Activated CD8-positive, alpha-beta memory T cell treated with anti-CD3 and anti-CD28 coated beads, Interleukin-2, amount 10 ng/mL, durations not matched to agents 7 days and 5 days (primary cell): ENCODE data around the gene GLI1. TPM values are rescaled to one million over a fixed set of nuclear protein-coding genes. Genes with fewer than 3 reads are reported as not detected.
A peak's percentile ranks its signal among the peaks of the same experiment; 100 is the strongest.
"Not testable (repeated sequence)": the region's sequence is repeated elsewhere in the genome, so short reads cannot be mapped to it uniquely, and the experiment has no call there.

Experiments used
- ATAC-seq: fragments of 150-1000 bp; cut with Tn5 transposase; one replicate; pipeline ENCODE4 v1.10.0; 2021; ENCODE audit warnings: moderate library complexity
- CTCF ChIA-PET: fragments of 350-600 bp; sonication (Branson Sonifier 250); formaldehyde crosslinking; loops from one replicate; lab custom pipeline; 2021; ENCODE audit warnings: antibody characterized with exemption; lab: Charles Lee
- DNase-seq: peaks from one replicate; pipeline ENCODE4 v3.0.0-alpha.2; 2020
- H3K27ac Mint-ChIP-seq: one replicate; pipeline ENCODE4 v1.8.0; 2021; ENCODE audit warnings: mild to moderate bottlenecking, mixed read lengths
- H3K27me3 Mint-ChIP-seq: one replicate; pipeline ENCODE4 v1.8.0; 2021; ENCODE audit warnings: mixed read lengths
- H3K36me3 Mint-ChIP-seq: one replicate; pipeline ENCODE4 v1.8.0; 2021; ENCODE audit warnings: mild to moderate bottlenecking, mixed read lengths
- H3K4me1 Mint-ChIP-seq: one replicate; pipeline ENCODE4 v1.8.0; 2021; ENCODE audit warnings: mixed read lengths
- H3K4me3 Mint-ChIP-seq: one replicate; pipeline ENCODE4 v1.8.0; 2021; ENCODE audit warnings: mild to moderate bottlenecking, moderate library complexity, mixed read lengths
- H3K9me3 Mint-ChIP-seq: one replicate; pipeline ENCODE4 v1.8.0; 2022; ENCODE audit warnings: low read depth, mixed read lengths
- total RNA-seq, 2 experiments: library from RNA; stranded (reverse); gene quantifications; one replicate each; pipeline ENCODE4 v1.2.3, GENCODE V29; 2021

GLI1 gene
- total RNA-seq, 2 experiments from 2014 or later, result 0.52 to 0.53 TPM

DNA sequence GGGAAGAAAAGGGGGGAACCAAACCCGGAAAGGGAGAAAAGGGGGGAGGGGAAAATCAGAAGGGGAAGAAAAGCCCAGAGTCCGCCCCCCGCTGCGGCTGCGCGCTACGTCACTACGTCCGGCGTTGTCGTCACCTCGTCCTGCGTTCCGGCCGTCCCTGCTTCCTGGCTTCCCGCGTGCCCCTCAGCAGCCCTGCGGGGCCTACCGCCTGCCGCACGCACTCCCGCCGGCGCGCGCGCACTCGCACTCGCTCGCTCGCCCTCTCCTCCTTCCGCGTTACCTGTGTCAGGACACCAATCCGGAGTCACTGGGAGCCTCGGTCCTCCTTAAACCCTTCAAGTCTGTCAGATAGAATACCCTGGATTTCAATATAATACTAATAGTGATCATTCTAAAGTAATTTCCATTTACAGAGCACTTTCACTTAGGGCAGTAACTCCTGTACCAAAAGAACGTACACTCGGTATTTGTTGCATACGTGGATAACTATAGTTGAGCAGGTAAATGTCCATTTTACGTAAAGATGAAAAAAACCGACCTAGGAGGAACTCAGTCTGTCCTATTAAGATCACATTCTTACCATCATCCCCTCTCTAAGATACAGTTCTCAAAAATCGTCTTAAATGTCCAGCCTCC lies 28.5 kb upstream of the GLI1 start, which contains the start of gene R3HDM2:
Gene R3HDM2, minus strand, starts transcription at position 113 of the 636 bp plus-strand sequence. CDS start 120,615 bp downstream, outside the sequence.
- H3K9me3 Mint-ChIP-seq, result no peaks in the 10 kb centered on the region
- DNase-seq (peak; percentile 97), ATAC-seq (peak; percentile 94)
- H3K4me3 Mint-ChIP-seq, result peak within 1 kb of the TSS; percentile 89
- peaks cover 16% of the 10 kb centered on the region for H3K36me3 Mint-ChIP-seq
- peaks cover 43% of the 10 kb centered on the region for H3K4me1 Mint-ChIP-seq
- H3K27ac Mint-ChIP-seq, result peak within 1 kb of the TSS; percentile 98
- CTCF ChIA-PET, result interaction anchor here (1.1 to 6.7 kb wide), 4 partner anchors 12 to 27 kb away, joined by 5 to 40 read pairs (median 8); partner anchors contain the start of genes GLI1 and INHBE
- H3K27me3 Mint-ChIP-seq, result no peaks in the 10 kb centered on the region

DNA sequence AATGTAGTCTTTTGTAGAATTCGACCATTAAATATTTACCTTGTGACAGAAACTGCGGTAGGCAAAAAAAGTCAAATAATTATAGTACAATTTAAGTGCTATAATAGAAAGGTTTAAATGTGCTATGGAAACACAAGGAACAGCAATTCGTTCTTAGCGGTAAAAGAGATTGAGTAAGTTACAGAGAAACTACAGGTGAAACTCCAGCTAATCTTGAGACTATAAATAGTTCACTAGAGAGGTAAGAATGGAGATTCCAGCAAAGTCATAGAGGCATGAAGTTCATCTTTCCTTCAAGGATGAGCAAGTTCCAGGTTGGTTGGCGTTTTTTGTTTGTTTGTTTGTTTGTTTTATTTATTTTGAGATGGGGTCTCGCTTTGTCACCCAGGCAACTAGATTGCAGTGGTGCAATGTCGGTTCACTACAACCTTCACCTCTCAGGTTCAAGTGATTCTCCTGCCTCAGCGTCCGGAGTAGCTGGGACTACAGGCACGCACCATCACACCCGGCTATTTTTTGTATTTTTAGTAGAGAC lies 27.9 kb upstream of the GLI1 start:
- DNase-seq (no peak), ATAC-seq (no peak)
- Mint-ChIP-seq H3K36me3 (peaks cover 10% of the 10 kb centered on the region), H3K9me3 (no peaks in the 10 kb centered on the region), H3K27me3 (no peaks in the 10 kb centered on the region), H3K27ac (peak overlapping the region; percentile 98), H3K4me1 (peaks cover 40% of the 10 kb centered on the region), H3K4me3 (peak overlapping the region; percentile 89)
- CTCF ChIA-PET, result interaction anchor here (1.0 to 6.7 kb wide), 5 partner anchors 19 to 30 kb away, joined by 5 to 40 read pairs (median 6); partner anchors contain the start of genes GLI1 and INHBE

DNA sequence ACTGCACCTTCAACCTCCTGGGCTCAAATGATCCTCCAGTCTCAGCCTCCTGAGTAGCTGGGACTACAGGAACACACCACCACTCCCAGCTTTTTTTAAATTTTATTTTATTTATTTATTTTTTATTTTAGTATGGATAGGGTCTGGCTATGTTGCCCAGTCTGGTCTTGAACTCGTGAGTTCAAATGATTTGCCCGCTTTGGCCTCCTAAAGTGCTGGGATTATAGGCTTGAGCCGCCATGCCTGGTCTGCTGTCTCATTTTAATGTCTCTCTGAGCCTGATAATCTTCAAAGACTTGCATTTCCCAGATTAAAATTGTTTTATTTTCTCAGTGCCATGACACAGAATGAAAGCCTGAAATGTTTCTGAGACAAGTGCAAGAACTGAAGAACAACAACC lies 26.2 kb upstream of the GLI1 start:
- no peak overlapping the region for H3K27ac Mint-ChIP-seq
- peaks cover 37% of the 10 kb centered on the region for H3K4me1 Mint-ChIP-seq
- CTCF ChIA-PET, result interaction anchor here (1.0 to 6.7 kb wide), 7 partner anchors 11 to 204 kb away, joined by 3 to 40 read pairs (median 5); partner anchors contain the start of genes GLI1, INHBE and SHMT2
- H3K36me3 Mint-ChIP-seq, result peaks cover 5% of the 10 kb centered on the region
- no peaks in the 10 kb centered on the region for H3K27me3 Mint-ChIP-seq
- no peaks in the 10 kb centered on the region for H3K9me3 Mint-ChIP-seq
- DNase-seq (no peak), ATAC-seq (no peak)
- no peak overlapping the region for H3K4me3 Mint-ChIP-seq

- CTCF ChIA-PET, result interaction anchor here (0.7 to 6.7 kb wide), 10 partner anchors 10 to 347 kb away, joined by 3 to 40 read pairs (median 4); partner anchors contain the start of genes GLI1 and INHBE
- DNase-seq, result no peak
- H3K4me1 Mint-ChIP-seq, result peaks cover 30% of the 10 kb centered on the region
- H3K27me3 Mint-ChIP-seq, result no peaks in the 10 kb centered on the region
- no peaks in the 10 kb centered on the region for H3K9me3 Mint-ChIP-seq
- no peak for ATAC-seq
- peak within 1 kb of the TSS; percentile 68 for H3K4me3 Mint-ChIP-seq
- peak within 1 kb of the TSS; percentile 89 for H3K27ac Mint-ChIP-seq
- peaks cover 3% of the 10 kb centered on the region for H3K36me3 Mint-ChIP-seq
Observed at GRCh38 chr12:57434517-57435223, 24.9 kb upstream of the GLI1 start, which contains the start of gene INHBC. TSS of gene INHBC (plus strand) at chr12:57434784. CDS start at chr12:57434887, 103 bp downstream.

- Mint-ChIP-seq H3K36me3 (no peaks in the 10 kb centered on the region), H3K9me3 (no peaks in the 10 kb centered on the region), H3K27me3 (peaks cover 3% of the 10 kb centered on the region), H3K4me1 (peaks cover 25% of the 10 kb centered on the region), H3K27ac (peak overlapping the region; percentile 89), H3K4me3 (peak overlapping the region; percentile 68)
- peak; percentile 43 for ATAC-seq
- CTCF ChIA-PET, result interaction anchor here (0.7 to 6.7 kb wide), 10 partner anchors 9 to 346 kb away, joined by 3 to 40 read pairs (median 4); partner anchors contain the start of genes GLI1 and INHBE
- peak; percentile 82 for DNase-seq
Observed at GRCh38 chr12:57435293-57435692, 24.3 kb upstream of the GLI1 start.

DNA sequence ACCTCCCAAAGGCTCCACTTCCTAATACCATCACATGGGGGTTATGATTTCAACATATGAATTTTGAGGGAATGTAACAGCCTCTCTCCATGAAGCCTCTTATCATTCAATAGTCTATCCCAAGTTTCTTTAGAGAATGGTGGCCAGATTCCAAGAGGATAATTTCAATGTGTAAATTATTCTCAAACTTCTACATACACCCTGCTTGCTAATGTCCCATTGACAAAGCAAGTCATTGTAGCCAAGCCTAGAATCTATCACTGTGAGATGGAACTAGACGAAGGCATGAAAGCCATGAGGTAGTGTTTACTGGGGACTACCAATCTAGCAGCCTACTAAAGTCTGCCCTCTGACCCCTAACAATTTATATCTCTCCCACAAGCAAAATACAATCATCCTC lies 21.2 kb upstream of the GLI1 start:
- H3K27me3 Mint-ChIP-seq, result peaks cover 7% of the 10 kb centered on the region
- peaks cover 6% of the 10 kb centered on the region for H3K9me3 Mint-ChIP-seq
- H3K27ac Mint-ChIP-seq, result no peak overlapping the region
- ATAC-seq, result no peak
- CTCF ChIA-PET, result interaction anchor here (0.8 to 1.8 kb wide), 2 partner anchors 15 to 20 kb away, joined by 3 to 5 read pairs; no protein-coding TSS in a partner anchor
- H3K4me1 Mint-ChIP-seq, result peaks cover 13% of the 10 kb centered on the region
- DNase-seq, result no peak
- peaks cover 6% of the 10 kb centered on the region for H3K36me3 Mint-ChIP-seq
- H3K4me3 Mint-ChIP-seq, result no peak overlapping the region

- peaks cover 6% of the 10 kb centered on the region for H3K36me3 Mint-ChIP-seq
- ATAC-seq, result no peak
- peaks cover 7% of the 10 kb centered on the region for H3K27me3 Mint-ChIP-seq
- peaks cover 8% of the 10 kb centered on the region for H3K4me1 Mint-ChIP-seq
- no peak overlapping the region for H3K4me3 Mint-ChIP-seq
- H3K27ac Mint-ChIP-seq, result no peak overlapping the region
- DNase-seq, result no peak
- peaks cover 6% of the 10 kb centered on the region for H3K9me3 Mint-ChIP-seq
- CTCF ChIA-PET, result interaction anchor here (0.6 to 1.6 kb wide), 4 partner anchors 10 to 226 kb away, joined by 3 to 7 read pairs (median 3); no protein-coding TSS in a partner anchor
Observed at GRCh38 chr12:57439762-57440266, 19.8 kb upstream of the GLI1 start.

- ATAC-seq, H3K9me3 Mint-ChIP-seq, H3K27me3 Mint-ChIP-seq, H3K4me1 Mint-ChIP-seq, H3K27ac Mint-ChIP-seq, DNase-seq, H3K36me3 Mint-ChIP-seq, H3K4me3 Mint-ChIP-seq: not testable (repeated sequence)
- CTCF ChIA-PET, result interaction anchor here (0.7 to 1.7 kb wide), 2 partner anchors 169 to 199 kb away, joined by 3 to 4 read pairs; no protein-coding TSS in a partner anchor
Observed at GRCh38 chr12:57441393-57441792, 18.2 kb upstream of the GLI1 start.

GRCh38 chr12:57441846-57442427 lies 17.6 kb upstream of the GLI1 start:
- peaks cover 6% of the 10 kb centered on the region for H3K36me3 Mint-ChIP-seq
- ATAC-seq, result no peak
- peaks cover 6% of the 10 kb centered on the region for H3K9me3 Mint-ChIP-seq
- no peak overlapping the region for H3K27ac Mint-ChIP-seq
- H3K4me1 Mint-ChIP-seq, result peaks cover 2% of the 10 kb centered on the region
- peaks cover 7% of the 10 kb centered on the region for H3K27me3 Mint-ChIP-seq
- no peak overlapping the region for H3K4me3 Mint-ChIP-seq
- no peak for DNase-seq
- CTCF ChIA-PET, result interaction anchor here (1.3 to 1.7 kb wide), 2 partner anchors 11 to 199 kb away, joined by 3 to 4 read pairs; no protein-coding TSS in a partner anchor

DNA sequence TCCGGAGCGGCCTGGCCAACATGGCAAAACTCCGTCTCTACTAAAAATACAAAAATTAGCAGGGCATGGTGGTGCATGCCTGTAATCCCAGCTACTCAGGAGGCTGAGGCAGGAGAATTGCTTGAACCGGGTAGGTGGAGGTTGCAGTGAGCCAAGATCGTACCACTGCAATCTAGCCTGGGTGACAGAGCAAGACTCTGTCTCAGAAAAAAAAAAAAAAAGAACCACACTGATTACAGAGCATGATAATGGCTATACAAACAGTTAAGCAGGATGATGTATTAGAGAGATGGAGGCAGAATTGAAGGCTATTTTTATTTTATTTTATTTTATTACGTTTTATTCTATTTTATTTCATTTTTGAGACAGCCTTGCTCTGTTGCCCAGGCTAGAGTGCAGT lies 15.2 kb upstream of the GLI1 start:
- CTCF ChIA-PET, result interaction anchor here (0.8 to 2.1 kb wide), 5 partner anchors 8 to 14 kb away, joined by 3 to 8 read pairs (median 5); partner anchors contain the start of genes INHBC and INHBE
- not testable (repeated sequence) for H3K4me3 Mint-ChIP-seq, H3K27ac Mint-ChIP-seq, DNase-seq, H3K36me3 Mint-ChIP-seq, H3K27me3 Mint-ChIP-seq, H3K9me3 Mint-ChIP-seq, H3K4me1 Mint-ChIP-seq, ATAC-seq

DNA sequence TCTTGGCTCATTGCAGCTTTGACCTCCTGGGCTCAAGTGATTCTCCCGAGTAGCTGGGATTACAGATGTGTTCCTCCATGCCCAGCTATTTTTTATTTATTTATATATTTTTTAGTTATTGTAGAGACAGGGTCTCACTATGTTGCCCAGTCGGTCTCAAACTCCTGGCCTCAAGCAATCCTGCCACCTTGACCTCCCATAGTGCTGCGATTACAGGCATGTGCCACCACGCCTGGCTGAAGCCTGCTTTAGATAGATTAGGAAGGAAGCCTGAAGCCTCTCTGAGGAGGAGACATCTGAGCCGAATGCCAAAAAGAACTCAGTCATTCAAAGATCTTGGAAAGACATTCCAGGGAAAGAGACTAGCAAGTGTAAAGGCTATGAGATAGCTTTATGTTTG lies 14.8 kb upstream of the GLI1 start:
- H3K36me3 Mint-ChIP-seq, result peaks cover 6% of the 10 kb centered on the region
- DNase-seq (no peak), ATAC-seq (no peak)
- H3K4me3 Mint-ChIP-seq, result no peak overlapping the region
- H3K4me1 Mint-ChIP-seq, result peaks cover 2% of the 10 kb centered on the region
- peaks cover 6% of the 10 kb centered on the region for H3K9me3 Mint-ChIP-seq
- no peak overlapping the region for H3K27ac Mint-ChIP-seq
- CTCF ChIA-PET, result interaction anchor here (0.8 to 2.5 kb wide), 7 partner anchors 8 to 143 kb away, joined by 3 to 12 read pairs (median 5); partner anchors contain the start of genes INHBC and INHBE
- H3K27me3 Mint-ChIP-seq, result peaks cover 7% of the 10 kb centered on the region

GRCh38 chr12:57446292-57446960 lies 13.2 kb upstream of the GLI1 start:
- peaks cover 3% of the 10 kb centered on the region for H3K36me3 Mint-ChIP-seq
- H3K27ac Mint-ChIP-seq, result no peak overlapping the region
- H3K9me3 Mint-ChIP-seq, result peaks cover 3% of the 10 kb centered on the region
- H3K4me3 Mint-ChIP-seq, result no peak overlapping the region
- DNase-seq, result no peak
- CTCF ChIA-PET, result interaction anchor here (0.8 to 2.6 kb wide), 3 partner anchors 9 to 182 kb away, joined by 3 to 14 read pairs (median 12); partner anchors contain the start of gene INHBE
- no peak for ATAC-seq
- no peaks in the 10 kb centered on the region for H3K27me3 Mint-ChIP-seq
- peaks cover 2% of the 10 kb centered on the region for H3K4me1 Mint-ChIP-seq
